GM18519 (cell line): ENCODE results near the gene ITIH4.

Experiments
- ATAC-seq: cut with Tn5 transposase; IDR thresholded peaks from one replicate; pipeline ENCODE4 v1.9.1; 2021; ENCODE audit warnings: mild to moderate bottlenecking, moderate library complexity; ENCODE audit not compliant: unreplicated experiment, low FRiP score

The ITIH4 gene

DNA sequence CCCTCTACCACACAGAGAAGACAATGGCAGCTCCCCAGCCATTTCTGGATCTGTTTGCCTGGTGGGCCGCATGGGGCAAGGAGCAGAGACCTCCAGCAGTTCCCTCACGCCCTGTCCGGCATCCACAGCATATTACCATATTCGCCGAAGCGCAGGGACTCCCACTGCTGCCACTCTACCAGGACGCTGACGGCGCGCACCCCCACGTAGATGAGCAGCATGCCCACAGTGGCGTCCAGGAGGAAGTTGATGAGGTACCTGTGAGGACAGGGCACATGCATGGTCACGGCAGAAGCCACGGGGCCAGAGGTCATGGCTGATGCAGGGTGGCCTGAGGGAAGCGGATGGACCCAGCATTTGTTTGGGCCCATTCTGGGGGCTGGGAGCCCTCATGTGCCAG lies 19.2 kb upstream of the ITIH4 start:
- ATAC-seq, result no peak

GRCh38 chr3:52848617-52849016 lies 18.1 kb upstream of the ITIH4 start:
- ATAC-seq, result no peak

- ATAC-seq, result no peak
Observed at GRCh38 chr3:52847726-52848125, 17.3 kb upstream of the ITIH4 start.

DNA sequence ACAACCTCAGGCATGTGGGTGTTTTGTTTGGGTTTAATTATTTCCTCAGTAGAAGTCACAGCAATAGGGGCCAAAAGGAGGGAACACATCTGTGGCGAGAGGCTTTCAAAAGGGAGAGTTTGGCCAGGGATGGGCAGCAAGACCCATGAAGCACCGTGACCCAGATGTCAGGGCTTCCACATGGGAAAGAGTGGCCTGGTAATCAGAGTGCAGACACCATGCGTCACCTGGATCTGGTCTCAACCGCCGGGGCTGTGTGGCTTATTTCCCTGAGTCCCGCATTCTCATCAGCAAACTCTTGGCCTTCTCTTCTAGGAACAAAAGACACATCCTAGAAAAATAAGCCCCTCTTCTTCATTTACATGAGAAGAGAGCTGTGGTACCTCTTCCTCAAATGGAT lies 16.8 kb upstream of the ITIH4 start:
- ATAC-seq, result no peak

DNA sequence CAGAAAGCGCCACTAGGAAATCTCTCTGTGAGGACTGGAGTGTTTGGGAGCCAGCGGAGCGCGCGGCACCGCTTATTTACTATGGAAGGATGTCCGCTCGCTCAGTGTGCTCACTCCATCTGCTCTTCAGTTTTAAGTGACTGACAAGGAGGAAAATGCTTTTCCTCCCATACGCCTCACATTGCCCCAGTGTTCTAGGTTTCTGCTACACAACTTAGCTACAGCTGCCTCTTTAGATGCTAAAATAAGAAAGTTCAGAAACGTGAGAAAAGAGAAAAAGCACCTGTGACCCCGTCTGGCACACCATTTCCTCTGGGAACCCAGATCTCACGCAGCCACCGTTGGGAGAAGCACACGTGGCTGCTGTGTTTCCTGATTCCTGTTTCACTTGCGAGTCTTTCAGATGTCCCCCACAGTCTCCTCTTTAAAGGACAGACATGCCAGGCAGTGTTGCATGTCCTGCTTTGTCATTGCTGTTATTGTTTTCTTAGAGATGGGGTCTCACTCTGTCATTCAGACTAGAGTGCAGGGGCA lies 16.0 kb upstream of the ITIH4 start:
- no peak for ATAC-seq

DNA sequence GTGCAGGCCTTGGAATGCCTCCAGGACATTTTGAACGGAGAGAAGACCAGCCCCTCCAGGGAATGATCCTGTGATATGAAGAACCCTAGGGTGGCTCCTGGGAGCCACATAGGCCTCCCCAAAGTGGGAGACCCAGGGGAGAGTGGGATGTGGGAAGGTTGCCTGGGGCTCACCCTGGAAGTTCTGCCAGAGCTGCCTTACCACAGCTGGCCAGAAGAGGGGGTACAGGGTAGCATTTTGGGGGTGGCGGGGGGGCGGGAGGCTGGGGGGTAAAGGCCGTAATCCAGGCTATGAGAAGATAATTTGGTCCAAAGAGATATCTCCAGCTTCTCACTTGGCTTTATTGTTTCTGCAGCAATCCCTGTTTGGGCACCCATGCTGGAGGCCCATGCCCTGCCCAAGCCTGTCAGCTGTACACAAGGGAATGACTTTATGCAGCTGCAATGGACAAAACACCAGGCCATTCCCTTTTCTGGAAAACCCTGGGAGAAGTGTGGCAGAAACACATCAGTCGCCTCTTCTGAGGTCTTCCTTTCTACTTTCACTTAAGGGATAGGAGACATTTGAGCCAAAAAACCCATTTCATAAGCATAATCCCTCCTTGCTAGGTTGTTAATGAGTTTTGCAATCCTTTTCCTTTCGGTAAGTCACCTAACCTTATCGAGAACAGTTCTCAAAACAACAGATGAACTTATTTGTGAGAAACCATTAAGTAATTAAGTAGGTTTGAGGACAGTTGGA lies 15.4 kb upstream of the ITIH4 start:
- ATAC-seq, result no peak

DNA sequence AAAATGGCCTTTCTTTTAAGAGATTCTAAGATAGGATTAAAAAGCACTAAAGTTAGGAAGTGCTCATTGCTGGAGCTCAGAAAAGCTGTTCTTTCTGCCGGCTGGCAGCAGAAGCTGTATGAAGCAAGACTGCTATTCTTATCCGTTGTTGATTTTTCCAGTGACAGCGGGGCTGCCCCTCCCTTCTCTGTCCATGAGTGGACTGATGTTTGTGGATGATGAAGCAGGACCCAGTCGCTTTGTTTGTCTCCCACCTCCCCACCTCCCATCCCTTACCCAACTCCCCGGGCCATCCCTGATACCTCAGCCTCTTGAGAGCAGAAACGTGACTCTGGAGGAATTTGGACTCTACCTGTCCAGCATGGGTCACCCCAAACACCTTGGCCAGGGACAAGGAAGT lies 14.7 kb upstream of the ITIH4 start:
- no peak for ATAC-seq

- ATAC-seq, result no peak
Observed at GRCh38 chr3:52844290-52844975, 14.0 kb upstream of the ITIH4 start.

- ATAC-seq, result no peak
Observed at GRCh38 chr3:52843881-52844280, 13.4 kb upstream of the ITIH4 start.

DNA sequence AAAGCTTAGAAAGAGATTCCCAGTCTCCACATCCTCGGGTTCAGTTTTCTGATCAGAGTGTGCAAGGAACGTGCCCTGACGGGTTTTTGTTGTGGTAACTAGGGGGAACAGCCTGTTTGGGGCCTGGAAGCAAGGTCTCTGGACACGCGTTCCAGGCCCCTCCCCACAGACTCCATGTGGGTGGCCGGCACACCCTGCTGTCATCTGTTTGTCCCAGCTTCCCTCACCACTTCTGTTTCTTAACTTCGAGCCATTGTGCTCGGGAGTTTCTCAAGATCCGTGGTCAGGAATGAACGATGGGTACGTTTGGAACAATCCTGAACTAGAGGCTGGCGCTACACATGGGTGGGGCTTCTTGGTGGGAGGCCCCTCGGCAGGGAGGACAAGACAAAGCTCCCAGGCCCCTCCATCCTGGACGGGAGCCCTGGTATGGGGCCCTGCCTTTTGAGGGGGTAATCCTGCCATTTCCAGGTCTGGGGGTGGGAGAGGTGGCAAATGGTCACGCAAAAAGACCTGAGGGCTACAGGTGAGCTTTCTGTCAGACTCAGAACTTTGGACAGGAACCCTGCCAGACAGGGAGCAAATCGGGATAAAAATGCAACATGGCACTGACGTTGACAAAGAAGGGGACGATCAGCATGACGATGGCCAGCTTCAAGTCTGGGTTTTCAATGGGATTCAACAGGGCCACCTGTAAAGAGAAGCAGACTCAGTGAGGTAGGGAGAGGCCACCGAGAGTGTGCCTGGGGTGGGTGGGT lies 12.8 kb upstream of the ITIH4 start:
- no peak for ATAC-seq

GRCh38 chr3:52842424-52842823 lies 12.0 kb upstream of the ITIH4 start:
- ATAC-seq, result no peak

- no peak for ATAC-seq
Observed at GRCh38 chr3:52841981-52842340, 11.5 kb upstream of the ITIH4 start.

- ATAC-seq, result no peak
Observed at GRCh38 chr3:52841211-52841980, 10.9 kb upstream of the ITIH4 start.

- no peak for ATAC-seq
Observed at GRCh38 chr3:52839892-52840545, 9.5 kb upstream of the ITIH4 start.

- ATAC-seq, result no peak
Observed at GRCh38 chr3:52839268-52839575, 8.8 kb upstream of the ITIH4 start.

DNA sequence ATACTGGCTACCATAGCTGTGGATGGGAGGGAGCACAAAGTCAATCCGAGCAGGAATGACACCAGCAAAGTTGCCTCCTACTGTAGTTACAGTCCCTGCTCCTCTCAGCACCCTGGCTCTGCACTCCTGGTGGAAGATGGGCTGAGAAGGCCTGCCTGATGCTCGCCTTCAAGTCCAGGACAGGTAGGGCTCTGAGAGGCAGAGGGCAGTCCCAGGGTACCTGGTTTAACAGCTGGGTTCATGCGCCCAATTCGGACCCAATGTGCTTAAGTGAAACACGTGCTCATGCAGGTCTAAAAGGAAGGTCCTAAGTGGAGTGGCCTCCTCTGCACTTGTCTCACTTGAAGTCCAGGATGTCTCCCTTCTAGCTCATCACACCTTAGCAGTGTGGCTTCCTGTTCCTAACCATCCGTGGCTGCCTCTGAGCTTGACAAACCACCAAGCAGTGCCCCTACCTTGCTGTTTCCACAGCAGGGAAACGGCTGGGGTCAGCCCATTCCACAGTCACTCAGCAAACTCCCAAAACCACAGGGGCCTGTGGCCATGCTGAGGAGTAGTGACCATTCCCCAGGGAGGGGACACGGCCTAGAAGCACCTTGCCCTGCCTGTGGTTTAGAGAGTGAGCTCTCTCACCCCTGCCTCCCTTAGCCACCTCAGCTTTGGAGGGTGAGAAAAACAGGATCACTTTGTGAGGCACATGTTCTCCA lies 8.2 kb upstream of the ITIH4 start:
- no peak for ATAC-seq

DNA sequence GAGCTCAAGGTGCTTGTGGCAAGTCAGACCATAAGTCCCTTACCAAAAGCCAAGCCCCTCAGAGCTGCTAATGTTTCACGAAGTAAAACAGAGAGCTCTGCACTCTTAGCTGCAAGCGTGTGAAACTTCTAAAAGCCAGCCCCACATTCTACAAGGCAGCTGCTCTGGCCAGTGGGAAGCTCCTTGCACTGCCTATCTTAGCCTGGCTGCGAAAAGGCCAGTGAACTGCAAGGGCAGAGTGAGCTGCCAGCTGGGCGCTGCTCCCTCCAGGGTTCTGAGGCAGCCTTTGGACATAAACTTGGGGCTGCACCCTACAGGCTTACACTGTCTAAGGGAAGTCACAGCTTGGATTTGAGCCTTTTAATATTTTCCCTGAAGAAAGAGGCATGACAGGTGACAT lies 6.5 kb upstream of the ITIH4 start:
- ATAC-seq, result no peak

- no peak for ATAC-seq
Observed at GRCh38 chr3:52836471-52836845, 6.0 kb upstream of the ITIH4 start.

DNA sequence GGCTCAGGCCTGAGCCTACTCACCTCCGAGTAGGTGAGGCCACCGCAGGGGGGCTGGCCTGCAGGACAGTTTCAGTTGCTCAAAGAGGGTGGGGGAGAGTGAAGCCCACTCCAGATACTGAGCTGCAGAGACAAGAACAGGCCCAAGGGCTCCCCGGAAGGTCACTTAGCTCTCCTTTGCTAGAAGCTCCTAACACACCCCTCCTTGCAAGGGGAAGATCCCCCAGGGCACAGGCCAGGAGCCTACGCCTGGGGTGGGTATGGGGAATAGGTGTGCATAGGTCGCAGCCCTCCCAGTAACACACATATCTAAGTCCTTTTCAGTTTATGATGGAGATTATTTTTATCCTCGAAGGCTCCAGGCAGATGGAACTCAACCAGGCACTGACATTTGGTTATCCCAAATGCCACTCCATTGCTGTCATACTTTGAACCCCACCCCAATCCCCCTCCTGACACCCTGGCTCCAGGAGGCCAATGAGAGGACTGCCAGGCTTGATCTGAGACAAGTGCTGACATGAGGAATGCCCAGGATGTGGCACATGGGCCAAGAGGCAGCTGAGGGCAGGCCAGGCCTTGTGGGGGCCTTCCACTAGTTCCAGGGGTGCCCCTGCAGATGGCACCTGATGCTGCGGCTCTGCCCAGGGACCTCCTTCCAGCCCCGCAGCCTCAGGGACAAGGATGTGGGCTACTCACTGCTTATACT lies 5.4 kb upstream of the ITIH4 start:
- no peak for ATAC-seq
